ENCODE measurements around the gene DHPS. TPM values are rescaled to one million over a fixed set of nuclear protein-coding genes. Genes with fewer than 3 reads are reported as not detected.
A peak's percentile ranks its signal among the peaks of the same experiment; 100 is the strongest.

The DHPS gene
- total and polyA plus RNA-seq, 2 of the 13 experiments (the other 11 are each of a cell fraction or from before 2014, with no cell fraction given): 43.3 to 84.3 TPM

DNA sequence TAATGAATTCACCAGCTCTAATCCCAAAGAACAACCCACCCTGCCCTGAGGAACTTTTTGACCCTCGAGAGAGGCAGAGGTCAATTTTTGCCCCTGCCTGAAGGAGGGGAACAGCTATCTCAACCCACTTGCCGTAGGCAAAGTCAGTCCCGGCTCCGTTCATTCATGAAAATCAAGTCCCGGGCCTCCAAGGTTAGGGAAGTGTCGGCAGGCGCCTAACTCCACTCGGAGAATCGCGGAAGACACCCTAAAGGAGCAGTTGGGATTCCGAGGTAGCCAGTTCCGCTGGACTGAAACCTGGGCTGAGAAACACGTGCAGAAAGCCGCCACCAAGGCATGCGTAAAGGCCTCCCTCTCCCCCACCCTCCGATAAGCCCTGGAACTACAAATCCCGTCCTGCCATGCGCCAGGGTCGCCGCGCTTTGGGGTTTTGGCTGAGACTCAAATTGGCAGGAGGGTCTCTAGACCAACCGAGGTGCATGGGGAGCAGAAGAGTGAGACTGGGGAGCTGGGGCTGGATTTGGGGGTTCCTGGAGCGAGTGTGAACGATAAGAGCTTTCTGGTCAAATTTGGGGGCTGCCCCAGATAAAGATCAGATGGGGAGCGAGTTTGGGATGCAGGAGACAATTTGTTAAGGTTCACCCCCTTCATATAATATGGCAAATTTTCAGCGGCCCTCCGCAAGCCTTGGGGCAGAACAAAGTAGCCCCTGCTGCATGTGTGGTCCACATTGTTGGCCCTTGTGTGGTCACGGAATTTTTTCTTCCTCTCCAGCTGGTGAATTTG, 42.2 kb upstream of the DHPS start, which contains the start of gene TNPO2 (continued):
- TF ChIP-seq, protein P1, sequence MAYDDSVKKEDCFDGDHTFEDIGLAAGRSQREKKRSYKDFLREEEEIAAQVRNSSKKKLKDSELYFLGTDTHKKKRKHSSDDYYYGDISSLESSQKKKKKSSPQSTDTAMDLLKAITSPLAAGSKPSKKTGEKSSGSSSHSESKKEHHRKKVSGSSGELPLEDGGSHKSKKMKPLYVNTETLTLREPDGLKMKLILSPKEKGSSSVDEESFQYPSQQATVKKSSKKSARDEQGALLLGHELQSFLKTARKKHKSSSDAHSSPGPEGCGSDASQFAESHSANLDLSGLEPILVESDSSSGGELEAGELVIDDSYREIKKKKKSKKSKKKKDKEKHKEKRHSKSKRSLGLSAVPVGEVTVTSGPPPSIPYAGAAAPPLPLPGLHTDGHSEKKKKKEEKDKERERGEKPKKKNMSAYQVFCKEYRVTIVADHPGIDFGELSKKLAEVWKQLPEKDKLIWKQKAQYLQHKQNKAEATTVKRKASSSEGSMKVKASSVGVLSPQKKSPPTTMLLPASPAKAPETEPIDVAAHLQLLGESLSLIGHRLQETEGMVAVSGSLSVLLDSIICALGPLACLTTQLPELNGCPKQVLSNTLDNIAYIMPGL (CRISPR knock-in tag; IDR thresholded peaks at IDR 0.05; ENCODE audit: borderline replicate concordance in 1 of 2, low read depth in 1 of 2): peak; percentile 35 to 61; a peak in 2 of 4 replicates
- TF ChIP-seq, protein P2, sequence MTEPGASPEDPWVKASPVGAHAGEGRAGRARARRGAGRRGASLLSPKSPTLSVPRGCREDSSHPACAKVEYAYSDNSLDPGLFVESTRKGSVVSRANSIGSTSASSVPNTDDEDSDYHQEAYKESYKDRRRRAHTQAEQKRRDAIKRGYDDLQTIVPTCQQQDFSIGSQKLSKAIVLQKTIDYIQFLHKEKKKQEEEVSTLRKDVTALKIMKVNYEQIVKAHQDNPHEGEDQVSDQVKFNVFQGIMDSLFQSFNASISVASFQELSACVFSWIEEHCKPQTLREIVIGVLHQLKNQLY (CRISPR knock-in tag; IDR thresholded peaks at IDR 0.05): 0 out of 2 replicates have a peak, but pooled peaks have one; percentile 15
- peak; percentile 26 for TF ChIP-seq ASH2L (IDR thresholded peaks at IDR 0.05; ENCODE audit: insufficient read length, low read depth, low read length)
- TF ChIP-seq, protein P3, sequence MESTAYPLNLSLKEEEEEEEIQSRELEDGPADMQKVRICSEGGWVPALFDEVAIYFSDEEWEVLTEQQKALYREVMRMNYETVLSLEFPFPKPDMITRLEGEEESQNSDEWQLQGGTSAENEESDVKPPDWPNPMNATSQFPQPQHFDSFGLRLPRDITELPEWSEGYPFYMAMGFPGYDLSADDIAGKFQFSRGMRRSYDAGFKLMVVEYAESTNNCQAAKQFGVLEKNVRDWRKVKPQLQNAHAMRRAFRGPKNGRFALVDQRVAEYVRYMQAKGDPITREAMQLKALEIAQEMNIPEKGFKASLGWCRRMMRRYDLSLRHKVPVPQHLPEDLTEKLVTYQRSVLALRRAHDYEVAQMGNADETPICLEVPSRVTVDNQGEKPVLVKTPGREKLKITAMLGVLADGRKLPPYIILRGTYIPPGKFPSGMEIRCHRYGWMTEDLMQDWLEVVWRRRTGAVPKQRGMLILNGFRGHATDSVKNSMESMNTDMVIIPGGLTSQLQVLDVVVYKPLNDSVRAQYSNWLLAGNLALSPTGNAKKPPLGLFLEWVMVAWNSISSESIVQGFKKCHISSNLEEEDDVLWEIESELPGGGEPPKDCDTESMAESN (CRISPR knock-in tag; conservative IDR thresholded peaks at IDR 0.05): peak; percentile 64; the same call in 1 of the 2 replicates
- TF ChIP-seq ZNF263 (CRISPR knock-in tag; IDR thresholded peaks at IDR 0.05): 0 out of 2 replicates have a peak, but pooled peaks have one; percentile 17
- TF ChIP-seq HCFC1 (IDR thresholded peaks at IDR 0.05; ENCODE audit: low read depth, low read length): peak; percentile 81
- TF ChIP-seq SIN3A (IDR thresholded peaks at IDR 0.05; ENCODE audit: borderline replicate concordance, low read depth, low read length): peak; percentile 80; the same call in 1 of the 2 replicates
- no peak for TF ChIP-seq NR2F6 (IDR thresholded peaks at IDR 0.05)
- TF ChIP-seq NR2F6 (CRISPR knock-in tag; IDR thresholded peaks at IDR 0.05): peak; percentile 35; the same call in 1 of the 2 replicates
- TF ChIP-seq ZNF430 (CRISPR knock-in tag; IDR thresholded peaks at IDR 0.05): peak; percentile 62; the same call in 1 of the 2 replicates
- peak; percentile 61; the same call in 1 of the 2 replicates for TF ChIP-seq KDM2A (CRISPR knock-in tag; IDR thresholded peaks at IDR 0.05; ENCODE audit: borderline replicate concordance, low read depth)
- TF ChIP-seq, protein P4, sequence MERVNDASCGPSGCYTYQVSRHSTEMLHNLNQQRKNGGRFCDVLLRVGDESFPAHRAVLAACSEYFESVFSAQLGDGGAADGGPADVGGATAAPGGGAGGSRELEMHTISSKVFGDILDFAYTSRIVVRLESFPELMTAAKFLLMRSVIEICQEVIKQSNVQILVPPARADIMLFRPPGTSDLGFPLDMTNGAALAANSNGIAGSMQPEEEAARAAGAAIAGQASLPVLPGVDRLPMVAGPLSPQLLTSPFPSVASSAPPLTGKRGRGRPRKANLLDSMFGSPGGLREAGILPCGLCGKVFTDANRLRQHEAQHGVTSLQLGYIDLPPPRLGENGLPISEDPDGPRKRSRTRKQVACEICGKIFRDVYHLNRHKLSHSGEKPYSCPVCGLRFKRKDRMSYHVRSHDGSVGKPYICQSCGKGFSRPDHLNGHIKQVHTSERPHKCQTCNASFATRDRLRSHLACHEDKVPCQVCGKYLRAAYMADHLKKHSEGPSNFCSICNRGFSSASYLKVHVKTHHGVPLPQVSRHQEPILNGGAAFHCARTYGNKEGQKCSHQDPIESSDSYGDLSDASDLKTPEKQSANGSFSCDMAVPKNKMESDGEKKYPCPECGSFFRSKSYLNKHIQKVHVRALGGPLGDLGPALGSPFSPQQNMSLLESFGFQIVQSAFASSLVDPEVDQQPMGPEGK (CRISPR knock-in tag; IDR thresholded peaks at IDR 0.05): peak; percentile 46; the same call in 1 of the 2 replicates
- TF ChIP-seq KLF13 (CRISPR knock-in tag; IDR thresholded peaks at IDR 0.05): no peak
- TF ChIP-seq KAT8 (CRISPR knock-in tag; IDR thresholded peaks at IDR 0.05): peak; percentile 59; the same call in 1 of the 2 replicates
- peak; percentile 87 for TF ChIP-seq POLR2G (IDR thresholded peaks at IDR 0.05; ENCODE audit: low read depth, low read length)
- no peak for TF ChIP-seq NBN (conservative IDR thresholded peaks at IDR 0.05)
- TF ChIP-seq ZNF547 (CRISPR knock-in tag; IDR thresholded peaks at IDR 0.05): 0 out of 2 replicates have a peak, but pooled peaks have one; percentile 57
- TF ChIP-seq CBX1 (IDR thresholded peaks at IDR 0.05; ENCODE audit: low read depth): no peak
- TF ChIP-seq ZSCAN25 (CRISPR knock-in tag; IDR thresholded peaks at IDR 0.05): no peak
- TF ChIP-seq, protein P5, sequence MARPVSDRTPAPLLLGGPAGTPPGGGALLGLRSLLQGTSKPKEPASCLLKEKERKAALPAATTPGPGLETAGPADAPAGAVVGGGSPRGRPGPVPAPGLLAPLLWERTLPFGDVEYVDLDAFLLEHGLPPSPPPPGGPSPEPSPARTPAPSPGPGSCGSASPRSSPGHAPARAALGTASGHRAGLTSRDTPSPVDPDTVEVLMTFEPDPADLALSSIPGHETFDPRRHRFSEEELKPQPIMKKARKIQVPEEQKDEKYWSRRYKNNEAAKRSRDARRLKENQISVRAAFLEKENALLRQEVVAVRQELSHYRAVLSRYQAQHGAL (CRISPR knock-in tag; IDR thresholded peaks at IDR 0.05; ENCODE audit: not compliant biosample characterization): no peak
- TF ChIP-seq ZNF607 (CRISPR knock-in tag; IDR thresholded peaks at IDR 0.05; ENCODE audit: borderline replicate concordance): peak; percentile 35; the same call in 1 of the 2 replicates
- no peak for TF ChIP-seq ZFP82 (CRISPR knock-in tag; IDR thresholded peaks at IDR 0.05; ENCODE audit: borderline replicate concordance)
